GM12875 (cell line): ENCODE data around the gene SPACA5B.
"Not testable (repeated sequence)": the region's sequence is repeated elsewhere in the genome, so short reads cannot be mapped to it uniquely, and the experiment has no call there.

Experiments
- H3K4me3 ChIP-seq: one replicate; pipeline ENCODE4 v1.5.1; 2011; ENCODE audit warnings: low read depth, low read length, control low read depth
- CTCF ChIP-seq: IDR thresholded peaks from 2 replicates; pipeline ENCODE4 v1.5.1; 2011; ENCODE audit warnings: low read depth, mild to moderate bottlenecking, control low read depth, inconsistent platforms, low read length, moderate library complexity, borderline replicate concordance; ENCODE audit not compliant: insufficient read depth

SPACA5B gene

GRCh38 chrX:48130326-48130725 is at the start of gene SPACA5B:
SPACA5B (plus strand) TSS chrX:48130626; CDS start chrX:48130688, 62 bp downstream.
- not testable (repeated sequence) for H3K4me3 ChIP-seq

- H3K4me3 ChIP-seq = no peak overlapping the region
- peak; percentile 50 for TF ChIP-seq CTCF
Observed at GRCh38 chrX:48083212-48083611, 47.2 kb upstream of the SPACA5B start.

- no peak for TF ChIP-seq CTCF
Observed at GRCh38 chrX:48083706-48084105, 46.7 kb upstream of the SPACA5B start.

GRCh38 chrX:48086082-48086481 is 44.3 kb upstream of the SPACA5B start:
- no peak for TF ChIP-seq CTCF
- H3K4me3 ChIP-seq = no peak overlapping the region

More at GRCh38 chrX:48083706-48084105, 46.7 kb upstream of the SPACA5B start:
- H3K4me3 ChIP-seq = no peak overlapping the region

- H3K4me3 ChIP-seq = no peak overlapping the region
- no peak for TF ChIP-seq CTCF
Observed at GRCh38 chrX:48090123-48090522, 40.3 kb upstream of the SPACA5B start.

- H3K4me3 ChIP-seq = not testable (repeated sequence)
Observed at GRCh38 chrX:48092558-48092957, 37.9 kb upstream of the SPACA5B start.

- no peak overlapping the region for H3K4me3 ChIP-seq
- TF ChIP-seq CTCF = no peak
Observed at GRCh38 chrX:48101443-48101842, 29.0 kb upstream of the SPACA5B start.

GRCh38 chrX:48102874-48103374 is 27.5 kb upstream of the SPACA5B start:
- no peak overlapping the region for H3K4me3 ChIP-seq
- no peak for TF ChIP-seq CTCF
